HCT116 (cell line): Measurements from ENCODE around the gene TMEM117.

Source experiments
- CTCF ChIP-seq, 3 experiments: fragments of 200-600 bp in 1 of 3; sonication (generic) in 1 of 3; IDR thresholded peaks in 2 of 3; conservative IDR thresholded peaks in 1 of 3; 2 replicates each; pipeline ENCODE4 v1.5.1; 2012 to 2017; ENCODE audit warnings: low read depth in 2 of 3, low read length in 2 of 3, antibody characterized with exemption in 1 of 3, borderline replicate concordance in 1 of 3, control low read depth in 1 of 3, mild to moderate bottlenecking in 1 of 3, mixed read lengths in 1 of 3, mixed run types in 1 of 3, moderate library complexity in 1 of 3; ENCODE audit not compliant: insufficient read depth in 1 of 3
- RAD21 ChIP-seq: IDR thresholded peaks from 2 replicates; pipeline ENCODE4 v1.6.1; 2012; ENCODE audit warnings: low read depth, mild to moderate bottlenecking
- SIN3A ChIP-seq: IDR thresholded peaks from 2 replicates; pipeline ENCODE4 v1.6.1; 2012; ENCODE audit warnings: low read depth
- TCF7L2 ChIP-seq: IDR thresholded peaks from 2 replicates; pipeline ENCODE4 v1.7.0; 2011; ENCODE audit warnings: borderline replicate concordance, inconsistent platforms; ENCODE audit not compliant: insufficient read depth, insufficient read length; ENCODE audit errors: extremely low read depth

- TF ChIP-seq CTCF (IDR thresholded peaks at IDR 0.05 in 2 of 3, conservative IDR thresholded peaks at IDR 0.05 in 1 of 3; ENCODE audit: borderline replicate concordance in 1 of 3, insufficient read depth in 1 of 3, low read depth in 2 of 3, low read length in 2 of 3) (no peak), SIN3A (no peak), RAD21 (no peak), TCF7L2 (no peak)
These were observed 25.9 kb downstream of the TMEM117 start for GRCh38 chr12:43861840-43862150.
